GM21737 (cell line): ENCODE measurements around the gene C1QL1.

Experiments used
- ATAC-seq: cut with Tn5 transposase; IDR thresholded peaks from one replicate; pipeline ENCODE4 v1.9.1; 2021; ENCODE audit warnings: mild to moderate bottlenecking, moderate library complexity; ENCODE audit not compliant: unreplicated experiment

C1QL1 gene

DNA sequence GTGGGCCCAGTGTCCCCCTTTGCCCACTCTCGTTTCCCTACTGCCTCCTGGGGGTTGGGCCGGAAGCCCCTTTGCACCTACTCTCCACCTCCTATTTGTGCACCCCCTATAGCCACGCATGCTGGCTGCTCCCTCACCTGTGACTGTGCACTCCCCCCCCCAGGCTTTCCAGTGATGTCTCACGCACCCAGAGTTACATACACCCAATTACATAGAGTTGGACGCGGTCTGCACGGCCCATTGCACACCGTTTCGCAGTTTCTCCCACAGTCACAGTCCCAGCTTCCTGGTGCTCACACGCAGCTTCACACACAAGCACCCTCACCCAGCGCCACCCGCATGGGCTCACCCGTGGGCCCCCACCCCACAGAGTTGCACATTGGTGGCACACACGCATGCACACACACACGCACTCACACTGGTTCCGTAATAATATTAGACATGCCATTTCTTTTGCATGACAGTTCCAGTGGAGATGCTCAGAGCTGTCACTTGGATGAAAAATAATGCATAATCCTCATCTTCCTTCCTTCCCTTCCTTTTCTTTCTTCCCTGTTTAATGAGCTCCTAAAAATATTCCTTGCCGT is 21.5 kb upstream of the C1QL1 start:
- no peak for ATAC-seq

DNA sequence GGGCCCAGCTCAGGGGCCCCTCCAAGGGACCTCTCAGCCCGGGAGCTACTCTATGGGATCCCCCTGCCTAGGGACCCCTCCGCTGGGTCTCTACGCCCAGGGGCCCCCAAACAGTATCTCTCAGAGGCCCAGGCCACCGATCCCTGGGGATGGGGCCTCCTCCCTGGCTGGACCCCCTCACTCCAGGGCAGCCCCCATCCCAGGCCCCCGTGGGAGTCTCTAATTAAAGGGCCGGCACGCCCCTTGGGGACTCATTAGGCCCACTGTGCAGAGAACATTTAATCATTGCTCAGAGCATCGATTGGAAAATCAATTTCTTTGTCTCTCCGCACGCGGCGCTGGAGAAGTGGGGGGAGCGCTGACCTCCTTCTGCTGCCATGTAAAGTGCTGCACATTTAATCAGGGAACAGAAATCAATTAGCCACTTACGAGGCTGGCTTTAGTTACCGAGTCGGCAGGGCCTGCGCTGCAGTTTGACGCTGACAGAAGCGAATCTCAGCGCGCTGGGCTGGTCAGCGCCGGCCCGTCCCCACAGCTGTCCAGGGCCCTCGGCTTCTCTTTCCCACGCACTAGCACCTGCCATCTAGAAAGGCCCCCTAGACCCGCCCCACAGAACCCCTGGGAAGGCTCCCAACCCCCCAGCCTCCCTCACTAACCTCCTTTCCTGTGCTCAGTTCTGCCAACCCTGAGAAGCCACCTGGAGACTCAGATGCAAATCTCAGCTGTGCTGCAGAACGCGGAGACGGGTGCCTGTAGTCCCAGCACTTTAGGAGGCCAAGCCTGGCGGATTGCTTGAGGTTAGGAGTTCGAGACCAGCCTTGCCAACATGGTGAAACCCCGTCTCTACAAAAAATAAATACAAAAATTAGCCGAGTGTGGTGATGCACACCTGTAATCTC is 20.2 kb upstream of the C1QL1 start:
- no peak for ATAC-seq

DNA sequence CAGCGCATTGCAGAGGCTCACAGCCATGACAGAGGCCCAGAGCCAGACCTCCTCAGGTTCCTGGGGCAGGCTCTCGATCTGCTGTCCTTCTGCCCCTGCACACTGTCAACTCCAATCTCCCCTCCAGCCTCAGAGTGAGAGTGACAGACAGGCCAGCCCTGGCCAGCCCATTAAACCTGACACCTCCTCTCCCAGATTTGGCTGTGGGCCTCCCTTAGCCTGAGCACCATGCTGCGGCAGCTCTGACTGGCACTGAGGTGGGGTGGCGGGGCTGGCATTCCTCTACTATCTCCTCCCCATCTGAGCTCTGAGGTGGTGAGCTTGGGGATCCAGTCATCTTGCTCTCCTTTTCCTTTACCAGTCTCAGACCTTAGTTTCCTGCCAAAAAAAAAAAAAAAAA is 15.5 kb upstream of the C1QL1 start:
- ATAC-seq: no peak

DNA sequence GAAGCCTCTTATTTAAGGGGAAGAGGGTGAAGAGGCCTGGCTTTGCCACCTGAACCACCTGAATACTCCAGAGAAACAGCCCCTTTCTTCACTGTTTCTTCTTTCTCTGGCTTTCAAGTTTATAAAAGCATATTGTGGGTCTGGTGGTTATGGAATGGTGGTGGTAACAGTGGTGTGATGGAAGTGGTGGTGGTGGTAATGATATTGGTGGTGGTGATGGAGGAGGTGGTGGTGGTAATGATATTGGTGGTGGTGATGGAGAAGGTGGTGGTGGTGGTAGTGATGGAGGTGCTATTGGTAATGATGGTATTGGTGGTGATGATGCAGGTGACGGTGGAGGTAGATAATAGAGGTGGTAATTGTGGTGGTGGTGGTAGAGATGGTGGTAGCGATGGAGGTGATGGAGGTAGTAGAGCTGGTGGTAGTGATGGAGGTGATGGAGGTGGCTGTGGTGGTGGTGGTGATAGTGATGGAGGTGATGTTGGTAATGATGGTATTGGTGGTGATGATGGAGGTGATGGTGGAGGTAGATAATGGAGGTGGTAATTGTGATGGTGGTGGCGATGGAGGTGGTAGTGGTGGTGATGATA is 14.1 kb upstream of the C1QL1 start:
- ATAC-seq: no peak

DNA sequence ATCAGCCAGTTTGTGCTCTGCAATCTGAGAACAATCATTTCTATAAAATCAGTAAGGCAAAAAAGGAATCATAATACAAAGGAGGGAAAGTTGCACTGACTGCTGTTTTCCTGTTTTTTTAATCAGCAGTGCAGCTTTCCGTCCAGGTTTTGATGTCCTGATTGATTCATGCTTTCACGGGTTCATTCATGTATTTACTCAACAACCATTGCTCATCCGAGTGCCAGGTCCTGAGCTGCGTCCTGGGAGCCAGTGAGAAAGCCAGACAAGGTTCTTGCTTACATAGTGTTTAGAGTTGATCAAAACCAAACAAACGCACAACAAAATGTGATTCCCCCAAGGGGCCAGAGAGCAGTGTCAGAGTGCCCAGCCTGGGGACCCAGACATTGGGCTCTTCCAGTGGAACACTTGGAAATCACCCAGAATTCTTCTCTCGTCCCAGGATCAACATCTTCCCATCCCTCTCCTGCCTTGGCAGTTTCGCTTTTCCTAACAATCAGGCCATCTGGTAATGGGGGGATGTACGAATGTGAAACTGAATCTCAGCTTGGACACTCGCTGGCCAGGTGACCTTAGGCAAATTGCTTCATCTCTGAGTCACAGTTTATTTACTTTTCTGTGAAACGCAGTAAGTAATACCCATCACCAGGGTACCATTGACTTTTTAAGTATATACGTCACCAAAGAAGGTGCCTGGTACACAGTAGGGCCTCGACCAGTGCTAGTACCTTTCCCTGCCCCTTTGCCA is 13.3 kb upstream of the C1QL1 start:
- ATAC-seq: no peak

DNA sequence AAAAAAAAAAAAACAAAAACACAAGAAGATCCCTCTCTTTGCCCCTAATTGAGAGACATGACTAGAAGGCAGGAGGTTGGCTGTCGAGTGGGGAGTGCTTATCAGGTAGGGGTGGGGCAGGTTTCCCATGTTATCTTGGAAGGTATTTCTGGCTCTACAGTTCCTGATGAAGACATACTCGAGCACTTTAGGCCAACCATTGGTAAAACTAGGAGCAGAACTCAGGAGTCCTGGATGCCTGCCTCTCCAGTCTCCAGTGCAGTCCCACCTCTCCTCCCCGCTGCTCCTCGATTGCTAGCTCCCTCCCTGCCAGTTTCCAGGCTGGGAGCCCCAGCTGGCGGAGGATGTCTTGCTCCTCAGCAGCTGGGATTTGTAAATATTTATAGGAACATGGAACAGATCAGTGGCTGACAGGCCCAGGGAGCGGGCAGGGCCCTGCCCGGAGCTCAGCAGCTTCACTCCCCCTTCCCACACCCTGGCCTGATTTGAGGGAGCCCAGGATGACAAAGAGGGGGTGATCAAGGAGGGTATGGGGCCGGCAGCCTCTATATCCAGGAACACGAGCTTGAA is 11.4 kb upstream of the C1QL1 start:
- no peak for ATAC-seq

DNA sequence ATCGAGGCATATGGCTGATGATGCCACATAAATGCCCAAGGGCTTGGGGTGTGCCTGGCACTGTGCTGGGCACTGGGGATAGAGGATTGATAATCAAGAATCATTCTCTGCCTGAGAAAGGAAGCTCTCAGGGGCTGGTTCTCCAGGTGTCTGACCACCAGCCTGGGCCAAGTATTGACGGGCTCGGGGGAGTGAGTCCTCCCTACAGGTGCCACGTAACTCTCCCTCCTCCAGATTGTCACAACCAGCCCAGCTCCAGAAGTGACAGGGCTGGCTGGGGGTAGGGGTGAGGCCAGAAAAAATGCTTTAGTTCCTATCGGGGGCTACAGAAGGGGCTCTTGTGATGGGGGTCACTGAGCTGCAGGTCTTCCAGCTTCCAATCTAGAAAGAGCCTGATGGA is 10.7 kb upstream of the C1QL1 start:
- no peak for ATAC-seq

DNA sequence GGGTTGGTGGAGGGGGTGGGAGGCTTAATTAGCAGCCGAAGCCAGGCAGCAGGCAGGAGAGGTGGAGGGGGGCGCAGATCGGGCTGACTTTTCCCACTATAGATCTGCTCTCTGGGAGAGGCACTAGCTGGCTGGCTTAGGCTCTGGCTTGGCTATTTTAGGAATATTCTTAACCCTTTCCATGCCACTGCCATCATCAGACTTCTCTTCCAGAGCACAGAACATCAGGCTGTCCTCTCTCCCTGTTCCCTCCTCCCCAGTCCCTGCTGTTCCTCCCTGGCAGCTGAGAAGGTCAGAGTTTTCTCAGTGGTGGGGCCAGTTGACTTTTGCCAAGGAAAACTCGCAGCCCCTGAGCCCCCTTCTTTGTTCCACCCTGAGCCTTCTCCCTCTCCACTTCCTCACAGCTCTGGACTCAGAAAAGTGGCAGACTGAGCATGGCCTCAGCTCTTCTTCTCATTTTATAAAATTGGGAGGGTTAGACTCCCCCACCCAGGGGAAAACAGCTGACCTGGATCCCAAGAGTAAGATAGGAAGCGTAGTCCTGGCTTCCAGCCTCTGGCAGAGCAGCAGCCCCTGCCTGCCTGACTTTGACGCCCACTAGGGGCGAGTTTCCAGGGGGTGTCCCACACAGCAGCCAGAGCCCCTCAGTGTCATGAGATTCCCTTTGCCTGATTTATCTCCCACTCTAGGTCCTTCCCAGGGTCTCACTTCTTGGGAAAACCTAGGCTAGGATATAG is 9.9 kb upstream of the C1QL1 start:
- ATAC-seq: no peak

DNA sequence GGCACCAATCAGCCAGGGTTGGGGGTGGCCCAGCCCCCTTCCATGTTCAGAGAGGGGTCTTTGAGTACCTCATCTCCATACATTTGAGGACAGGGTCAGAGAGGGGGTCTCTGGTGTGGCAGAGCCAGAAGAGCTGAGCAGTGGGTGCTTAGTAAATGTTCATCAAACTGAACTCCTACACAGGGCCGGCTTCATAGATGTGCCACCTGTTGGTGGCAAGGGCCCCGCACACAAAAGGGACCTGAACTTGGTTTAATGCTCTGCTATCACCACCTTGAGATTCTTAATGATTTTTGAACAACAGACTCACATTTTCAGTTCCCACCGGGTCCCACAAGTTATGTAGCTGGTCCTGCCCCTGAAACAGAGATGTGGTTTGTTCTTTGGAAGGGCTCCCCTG is 9.0 kb upstream of the C1QL1 start:
- ATAC-seq: no peak

DNA sequence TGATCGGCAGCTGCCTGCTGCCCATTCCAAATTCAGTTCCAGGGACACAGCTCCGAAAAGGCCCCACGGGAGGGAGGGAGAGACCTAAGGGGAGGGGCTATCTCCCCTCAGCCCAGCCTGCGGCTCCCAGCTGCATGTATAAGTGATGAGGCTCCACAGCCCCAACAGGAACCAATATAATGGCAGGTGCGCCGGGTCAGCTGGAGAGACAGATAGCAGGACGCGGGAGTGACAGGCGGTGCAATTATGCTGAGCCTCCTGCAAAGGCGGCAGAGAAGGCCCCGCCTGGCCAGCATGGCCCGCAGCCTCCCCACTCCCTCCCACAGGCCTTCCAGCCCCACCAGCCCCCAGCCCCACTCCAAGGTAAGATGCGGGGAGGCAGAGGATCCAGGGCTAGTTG is 8.1 kb upstream of the C1QL1 start:
- ATAC-seq: no peak

DNA sequence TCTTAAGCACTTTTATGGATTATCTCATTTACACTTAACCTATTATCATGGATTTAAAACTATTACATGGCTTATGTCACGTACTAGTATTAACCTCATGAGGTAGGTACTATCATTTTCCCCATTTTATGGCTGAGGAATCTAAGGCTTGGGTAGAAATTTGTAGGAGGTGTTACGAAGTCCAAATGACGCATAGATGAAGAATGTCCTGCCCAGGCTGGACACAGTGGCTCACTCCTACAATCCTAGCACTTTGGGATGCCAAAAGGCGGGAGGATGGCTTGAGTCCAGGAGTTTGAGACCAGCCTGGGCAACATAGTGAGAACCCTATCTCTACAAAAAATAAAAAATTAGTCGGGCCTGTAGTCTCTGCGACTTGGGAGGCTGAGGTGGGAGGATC is 4.8 kb upstream of the C1QL1 start:
- no peak for ATAC-seq

DNA sequence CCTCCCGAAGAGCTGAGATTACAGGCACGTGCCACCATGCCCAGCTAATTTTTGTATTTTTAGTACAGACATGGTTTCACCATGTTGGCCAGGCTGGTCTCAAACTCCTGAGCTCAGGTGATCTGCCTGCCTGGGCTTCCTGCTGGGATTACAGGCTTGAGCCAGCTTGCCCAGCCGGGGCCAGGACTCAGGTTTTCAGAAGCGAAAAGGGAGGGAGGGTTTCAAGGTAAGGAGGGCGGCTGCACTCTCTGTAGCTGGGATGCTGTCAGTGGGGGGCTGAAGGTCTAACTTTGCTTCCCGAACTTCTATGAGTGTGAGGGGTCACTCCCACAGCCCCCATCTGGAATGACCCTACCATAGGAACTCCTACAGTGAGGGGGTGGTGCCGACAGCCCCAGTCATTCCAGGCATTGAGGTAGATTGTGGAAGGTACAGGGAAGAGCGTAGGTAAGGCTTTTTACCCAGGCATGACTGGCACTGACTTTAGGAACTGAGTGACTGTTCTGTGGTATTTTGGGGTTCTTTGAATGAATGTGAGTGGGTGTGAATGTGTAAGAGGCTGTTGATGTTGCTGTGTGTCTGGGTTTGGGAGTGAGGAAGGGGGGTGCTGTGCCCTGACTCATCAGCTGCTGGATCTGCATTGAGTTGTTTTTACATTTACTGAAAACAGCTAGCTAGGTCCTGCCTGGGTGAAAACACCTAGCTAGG is 3.8 kb upstream of the C1QL1 start:
- ATAC-seq: no peak

DNA sequence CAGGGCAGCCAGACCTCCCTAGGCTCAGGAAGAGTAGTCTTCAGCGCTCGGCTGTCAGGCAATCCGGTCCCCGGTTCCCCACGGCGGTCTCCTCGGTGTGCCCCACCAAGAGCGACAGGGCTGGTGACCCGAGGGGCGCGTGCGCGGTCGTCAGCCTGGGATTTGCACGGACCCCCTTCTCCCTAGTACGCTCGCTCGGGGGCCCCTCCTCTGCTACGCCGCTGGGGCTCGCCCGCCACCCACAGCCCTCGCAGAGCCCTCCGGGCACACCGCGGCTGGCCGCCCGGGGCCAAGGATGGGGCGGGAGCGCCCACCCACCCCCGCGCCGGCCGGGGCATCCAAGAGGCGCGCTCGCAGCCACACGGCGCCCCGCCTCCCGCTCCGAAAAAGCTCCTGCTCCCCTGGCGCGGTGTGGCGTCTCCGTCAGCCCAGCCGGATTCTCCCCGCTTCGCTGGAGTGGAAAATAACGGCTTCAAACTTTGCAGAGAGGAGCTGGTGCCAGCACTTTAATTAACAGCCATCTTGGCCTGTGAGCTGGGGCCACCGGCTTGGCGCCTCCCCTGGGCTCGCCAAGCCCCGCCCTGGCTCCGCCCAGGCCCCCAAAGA is 2.1 kb upstream of the C1QL1 start:
- no peak for ATAC-seq

DNA sequence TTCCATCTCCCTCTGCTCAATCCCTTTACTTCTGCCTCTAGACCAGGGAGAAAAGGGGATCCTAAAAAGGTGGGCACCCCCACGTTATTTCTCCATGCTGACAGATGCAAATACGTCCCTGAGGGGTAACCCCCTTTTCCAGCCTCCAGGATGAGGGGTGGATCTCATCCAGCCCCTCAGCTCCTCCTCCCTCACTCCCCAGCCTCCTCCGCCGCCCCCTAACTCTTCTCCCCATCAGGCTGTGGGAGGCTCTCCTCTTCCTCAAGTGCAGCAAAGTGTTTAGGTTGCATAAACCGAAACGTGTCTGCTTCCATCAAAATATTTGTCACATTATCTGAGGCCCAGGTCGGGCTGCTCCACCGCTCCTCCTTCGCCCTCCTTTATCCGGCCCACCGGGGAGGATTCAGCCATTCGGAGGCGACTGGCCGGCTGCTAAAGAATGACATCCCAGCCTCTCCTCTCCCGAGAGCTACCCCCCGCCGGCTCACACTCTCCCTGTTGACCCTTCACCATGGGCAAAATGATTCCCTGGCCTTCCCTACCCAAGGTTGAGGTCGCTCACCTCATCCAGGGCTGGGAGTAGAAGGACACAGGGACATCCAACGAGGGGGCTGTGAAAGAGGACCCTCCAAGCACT is 1.2 kb upstream of the C1QL1 start:
- ATAC-seq: no peak

DNA sequence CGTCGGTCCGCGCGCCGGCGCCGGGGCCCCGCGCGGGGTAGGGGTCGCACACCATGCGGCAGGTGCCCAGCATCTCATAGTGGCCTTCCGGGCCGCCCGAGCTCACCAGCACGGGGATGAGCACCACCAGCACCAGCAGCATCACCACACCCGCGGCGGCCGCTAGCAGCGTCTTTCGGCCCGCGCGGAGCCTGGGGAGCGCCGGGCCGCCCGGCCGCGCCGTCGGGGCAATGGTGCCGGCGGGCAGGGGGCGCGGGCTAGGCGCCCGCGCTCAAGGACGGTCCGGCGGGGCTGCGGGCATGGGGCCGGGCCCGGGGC is 237 bp downstream of the C1QL1 start:
- peak; percentile 10 for ATAC-seq

DNA sequence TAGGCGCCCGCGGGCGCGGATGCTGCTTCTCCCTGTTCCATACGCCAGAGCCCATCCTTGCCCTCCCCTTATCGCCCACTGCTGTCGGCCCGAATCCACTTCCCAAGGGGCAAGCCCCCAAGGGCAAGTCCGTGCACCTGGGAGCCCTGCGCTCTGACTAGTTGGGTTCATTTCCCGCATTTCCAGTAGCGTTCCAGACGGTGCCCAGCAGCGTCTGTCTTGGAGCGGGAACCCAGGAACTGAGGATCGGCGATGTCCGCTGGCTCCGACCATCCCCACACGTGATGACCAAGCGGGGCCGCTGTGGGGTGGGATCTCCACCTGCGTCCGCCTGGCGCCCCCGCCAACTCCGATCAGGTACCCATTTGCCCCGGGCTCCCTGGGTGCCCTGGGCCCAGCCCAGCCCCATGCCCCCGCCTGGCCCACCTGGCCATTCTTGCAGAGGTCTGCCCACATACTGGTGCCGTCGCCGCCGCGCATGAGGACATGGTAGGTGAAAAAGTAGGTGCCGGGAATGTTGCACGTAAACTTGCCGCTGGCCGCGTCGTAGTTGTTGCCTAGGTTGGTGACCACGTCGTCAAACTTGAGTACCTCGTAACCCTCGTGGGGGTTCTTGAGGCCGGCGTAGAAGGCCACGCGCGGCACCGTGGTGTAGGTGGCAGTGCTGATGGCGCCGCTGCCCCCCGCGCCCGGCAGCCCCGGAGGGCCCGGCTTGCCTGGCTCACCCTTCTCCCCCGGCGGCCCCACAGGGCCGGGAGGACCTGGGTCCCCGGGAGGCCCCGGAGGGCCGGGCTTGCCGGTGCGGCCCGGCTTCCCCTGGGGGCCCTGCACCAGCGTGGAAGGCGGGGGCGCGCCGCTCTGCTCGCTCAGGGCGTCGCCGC is 837 bp downstream of the C1QL1 start:
- ATAC-seq: no peak

DNA sequence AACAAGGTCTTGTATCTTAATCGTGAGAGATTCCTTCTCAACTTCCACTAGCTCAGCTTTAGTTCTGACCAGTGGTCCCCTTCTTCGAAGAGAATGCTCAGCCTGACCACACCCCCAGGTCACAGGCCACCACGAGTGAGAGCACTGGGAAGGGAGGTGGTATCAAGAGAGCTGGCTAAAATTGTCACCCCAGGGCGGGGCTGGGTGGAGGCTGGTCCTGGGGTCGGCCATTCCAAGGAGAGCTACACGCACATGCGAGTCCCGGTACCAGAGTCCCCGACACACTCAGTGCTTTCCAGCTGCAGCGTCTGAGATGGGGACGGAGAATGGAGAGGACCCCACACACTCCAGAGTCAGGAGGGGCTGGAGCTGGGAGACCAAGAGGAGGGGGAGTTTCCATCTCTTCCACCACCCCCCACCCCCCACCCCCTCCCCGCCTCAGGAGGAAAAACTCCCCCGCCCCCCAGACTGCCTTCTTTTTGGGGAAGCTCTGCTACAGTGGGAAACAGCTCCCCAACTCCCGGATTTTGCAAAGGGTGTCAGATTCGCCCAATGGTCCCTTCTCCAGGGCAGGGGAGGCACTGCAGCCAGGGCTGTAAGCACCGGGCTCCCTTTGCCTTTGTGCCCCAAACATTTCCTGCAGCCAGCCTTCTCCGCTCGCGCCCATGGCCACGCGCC is 1.6 kb downstream of the C1QL1 start:
- ATAC-seq: no peak
